Erythroblast (primary cell): ENCODE data around the gene EPB41L4B.

Experiments
- DNase-seq, 2 experiments: peaks; one replicate each; lab custom pipeline; 2025; lab: John Stamatoyannopoulos, UW
- GATA1 ChIP-seq: IDR thresholded peaks from 2 replicates; pipeline ENCODE4 v1.6.1; 2011; ENCODE audit warnings: low read depth, mild to moderate bottlenecking, control low read depth, low read length, moderate library complexity
- POLR2A ChIP-seq: IDR thresholded peaks from 2 replicates; pipeline ENCODE4 v1.6.1; 2011; ENCODE audit warnings: mild to moderate bottlenecking, low read length

The EPB41L4B gene

GRCh38 chr9:109316207-109316640, 4.6 kb downstream of the EPB41L4B start:
- TF ChIP-seq POLR2A (no peak), GATA1 (no peak)
- no peak for DNase-seq

DNA sequence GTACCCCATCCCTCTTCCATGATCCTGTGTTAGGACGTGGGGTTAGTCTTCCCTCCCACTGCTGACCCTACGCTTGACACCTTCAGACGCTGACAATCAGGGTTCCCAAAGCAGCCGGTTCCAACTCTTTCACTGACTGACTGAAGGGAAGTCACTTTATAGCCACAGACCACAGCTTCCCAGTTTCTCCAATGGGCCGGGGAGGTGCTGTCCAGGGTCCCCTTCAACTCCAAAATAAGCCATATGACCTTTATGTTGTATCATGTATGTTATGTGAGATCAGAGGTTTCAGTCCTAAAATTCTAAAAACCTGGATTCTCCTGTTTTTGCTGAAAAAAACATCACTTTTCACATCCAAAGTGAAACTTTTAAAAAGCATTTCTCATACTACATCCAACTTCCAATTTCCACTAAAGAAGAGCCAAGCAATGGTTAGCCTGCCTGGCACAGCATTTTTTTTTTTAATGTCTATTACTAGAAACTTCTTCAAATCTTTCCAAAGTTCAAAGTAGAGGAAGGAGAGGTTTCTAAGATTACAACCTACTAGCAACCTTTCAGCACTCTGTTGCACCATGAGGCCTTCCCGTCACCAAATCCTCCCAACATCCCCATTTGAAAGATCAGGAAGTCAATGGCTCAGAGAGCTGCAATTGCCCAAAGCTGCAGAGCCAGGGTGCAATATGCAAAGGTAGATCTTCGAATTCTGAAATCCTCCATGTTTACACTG, 5.2 kb downstream of the EPB41L4B start:
- TF ChIP-seq GATA1, result no peak
- DNase-seq, result no peak

DNA sequence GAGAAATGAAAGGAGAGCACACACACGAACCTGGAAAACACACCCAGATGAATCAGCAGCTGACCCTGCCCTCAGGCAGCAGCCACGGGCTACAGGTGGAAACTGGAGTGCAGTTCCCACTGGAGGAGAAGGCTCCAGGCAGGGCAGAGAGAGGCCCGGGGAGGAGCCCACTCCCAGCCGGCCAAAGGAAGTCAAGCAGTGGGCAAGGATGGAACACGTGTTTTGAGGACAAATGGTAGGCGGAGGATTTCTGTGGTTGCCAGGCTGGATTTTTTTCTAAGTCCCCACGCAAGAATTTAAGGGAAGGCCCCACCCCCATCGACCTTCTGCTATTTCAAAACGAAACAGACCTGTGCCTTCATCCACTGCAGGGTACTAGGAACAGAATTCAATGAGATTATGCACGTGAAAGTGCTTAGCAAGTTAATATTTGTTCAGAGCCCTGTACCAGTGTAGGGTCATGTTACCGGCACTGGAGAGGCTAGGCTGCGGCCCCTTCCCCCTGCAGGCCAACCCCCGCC, 6.8 kb downstream of the EPB41L4B start:
- TF ChIP-seq GATA1 (no peak), POLR2A (no peak)
- DNase-seq, result no peak

DNA sequence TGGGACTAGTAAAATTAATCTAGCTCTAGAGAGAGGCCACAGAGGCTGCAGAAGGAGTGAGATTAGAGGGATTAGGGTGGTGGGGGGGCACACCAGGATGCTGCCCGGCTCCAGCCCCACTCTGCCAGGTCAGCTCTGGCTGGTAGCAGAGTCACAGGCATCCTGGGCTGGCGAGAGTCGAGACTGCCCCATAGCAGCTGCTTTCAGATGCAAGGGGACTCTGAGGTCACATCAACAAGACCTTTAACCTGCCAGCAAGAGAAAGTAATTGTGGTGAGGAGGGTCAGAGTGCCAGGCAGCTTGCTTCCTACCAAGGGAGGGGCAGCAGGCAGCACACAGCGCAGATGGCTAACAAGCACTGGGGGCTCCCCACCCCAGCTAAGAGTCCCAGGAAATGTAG, 7.5 kb downstream of the EPB41L4B start:
- TF ChIP-seq GATA1 (no peak), POLR2A (no peak)
- no peak for DNase-seq

- DNase-seq, result no peak
- TF ChIP-seq GATA1 (no peak), POLR2A (no peak)
Observed at GRCh38 chr9:109312783-109313182, 8.1 kb downstream of the EPB41L4B start.

- TF ChIP-seq POLR2A, result no peak
- no peak for TF ChIP-seq GATA1
- DNase-seq, result no peak
Observed at GRCh38 chr9:109311731-109312130, 9.1 kb downstream of the EPB41L4B start.

- no peak for DNase-seq
- TF ChIP-seq POLR2A (no peak), GATA1 (no peak)
Observed at GRCh38 chr9:109311286-109311685, 9.6 kb downstream of the EPB41L4B start.

DNA sequence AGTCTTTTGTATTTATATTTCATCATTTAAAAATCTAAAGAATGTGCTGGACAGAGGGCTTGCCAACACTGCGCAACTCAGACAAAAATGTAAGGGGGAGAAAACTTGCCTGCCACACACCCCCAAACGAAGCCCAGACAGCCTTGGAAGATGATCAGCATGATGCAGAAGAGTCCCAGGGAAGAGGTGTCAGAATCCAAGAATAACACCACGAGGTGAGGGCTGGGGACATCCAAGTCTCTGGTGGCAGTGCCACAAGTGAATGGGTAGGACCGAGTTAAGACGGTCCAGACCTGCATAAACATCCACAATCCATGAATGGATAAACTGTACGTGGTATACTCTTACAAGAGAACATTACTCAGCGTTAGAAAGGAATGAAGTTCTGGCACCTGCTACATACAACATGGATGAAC, 10.4 kb downstream of the EPB41L4B start:
- DNase-seq, result no peak
- no peak for TF ChIP-seq GATA1
- no peak for TF ChIP-seq POLR2A

- DNase-seq, result no peak
- TF ChIP-seq POLR2A (no peak), GATA1 (no peak)
Observed at GRCh38 chr9:109309282-109309681, 11.6 kb downstream of the EPB41L4B start.

DNA sequence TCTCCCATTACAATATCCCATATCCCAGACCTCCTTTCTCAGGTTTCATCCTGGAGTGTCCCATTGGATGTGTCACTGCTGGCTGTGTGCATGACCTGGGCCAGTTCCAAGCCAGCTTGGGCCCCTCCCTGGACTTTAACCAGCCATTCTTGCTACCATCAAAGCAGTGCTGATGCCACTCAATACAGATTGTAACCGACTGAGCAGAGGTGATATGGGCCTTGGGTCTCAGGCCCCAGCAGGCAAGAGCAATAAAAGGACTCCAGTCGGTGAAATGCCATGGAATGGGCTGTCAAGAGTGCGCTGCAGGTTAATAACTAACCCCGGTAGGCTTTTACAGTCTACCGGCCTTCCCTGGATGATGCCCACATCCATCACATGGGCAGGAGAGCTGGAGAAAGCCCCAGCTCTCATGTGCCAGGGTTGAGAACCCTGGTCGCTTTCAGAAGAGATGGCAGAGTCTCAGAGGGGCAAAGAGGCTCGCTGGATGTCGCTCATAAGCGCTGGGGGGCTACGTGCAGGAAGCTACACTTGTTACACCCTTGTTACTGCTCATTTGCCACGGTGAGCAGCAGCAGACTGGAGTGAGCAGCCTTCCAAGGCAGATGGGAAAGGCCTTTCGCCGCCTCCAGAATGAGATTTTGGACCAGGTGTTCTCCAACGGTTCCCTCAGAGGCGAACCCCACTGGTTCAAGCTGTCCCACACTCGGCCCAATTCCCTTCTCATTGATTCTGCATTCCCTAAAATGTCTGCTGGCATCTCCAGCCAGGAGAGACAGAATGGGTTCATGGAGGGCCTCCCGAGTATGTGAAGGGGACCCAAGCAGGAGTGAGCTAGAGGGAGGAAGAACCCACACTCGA, 13.2 kb downstream of the EPB41L4B start:
- TF ChIP-seq GATA1, result no peak
- no peak for TF ChIP-seq POLR2A
- no peak for DNase-seq

- no peak for TF ChIP-seq GATA1
- no peak for TF ChIP-seq POLR2A
- DNase-seq, result no peak
Observed at GRCh38 chr9:109305801-109306200, 15.1 kb downstream of the EPB41L4B start.

- DNase-seq, result no peak
- no peak for TF ChIP-seq GATA1
Observed at GRCh38 chr9:109304347-109304746, 16.5 kb downstream of the EPB41L4B start.

GRCh38 chr9:109303900-109304299, 17.0 kb downstream of the EPB41L4B start:
- TF ChIP-seq POLR2A (no peak), GATA1 (no peak)
- no peak for DNase-seq

- TF ChIP-seq POLR2A, result no peak
- no peak for TF ChIP-seq GATA1
- DNase-seq, result no peak
Observed at GRCh38 chr9:109302606-109303005, 18.3 kb downstream of the EPB41L4B start.
